Uterus (tissue), 2 donors: Measurements from ENCODE around the gene HPS5.

Source experiments
- CTCF ChIP-seq, 4 experiments: fragments of 200-600 bp in 2 of 4; fragments of 450-650 bp in 2 of 4; sonication (generic) in 2 of 4; IDR thresholded peaks; one replicate each; pipeline ENCODE4 v1.5.1; 2016 to 2019; ENCODE audit warnings: antibody characterized with exemption in 4 of 4, mild to moderate bottlenecking in 2 of 4, moderate library complexity in 1 of 4
- POLR2A ChIP-seq, 2 donors: fragments of 450-650 bp; IDR thresholded peaks; one replicate each; pipeline ENCODE4 v1.6.1; 2016; ENCODE audit warnings: antibody characterized with exemption in 2 of 2, mild to moderate bottlenecking in 1 of 2, moderate library complexity in 1 of 2

GRCh38 chr11:18299721-18300120 is 22.2 kb downstream of the HPS5 start:
- TF ChIP-seq CTCF (IDR thresholded peaks at IDR 0.05): no peak
- no peak for TF ChIP-seq POLR2A (IDR thresholded peaks at IDR 0.05)
